Peyer's patch (tissue), 4 donors: ENCODE measurements around the gene FDXACB1. TPM values are rescaled to one million over a fixed set of nuclear protein-coding genes. Genes with fewer than 3 reads are reported as not detected.

Source experiments
- DNase-seq, 3 donors: peaks; one replicate each; pipeline ENCODE4 v3.0.0-alpha.2; 2017 to 2019
- H3K27ac ChIP-seq, 4 donors: fragments of 200-600 bp; sonication (generic); one replicate each; pipeline ENCODE4 v1.5.1; 2016 to 2019
- H3K27me3 ChIP-seq, 2 donors: fragments of 200-600 bp; sonication (generic); one replicate each; pipeline ENCODE4 v1.5.1; 2019
- H3K36me3 ChIP-seq, 3 donors: fragments of 200-600 bp; sonication (generic); one replicate each; pipeline ENCODE4 v1.5.1; 2016 to 2019
- H3K4me1 ChIP-seq, 4 donors: fragments of 200-600 bp; sonication (generic); one replicate each; pipeline ENCODE4 v1.5.1; 2016 to 2019
- H3K4me3 ChIP-seq, 4 donors: fragments of 200-600 bp; sonication (generic); 1 replicate in 3 of 4; 2 replicates in 1 of 4; pipeline ENCODE4 v1.5.1; 2016 to 2019; ENCODE audit warnings: mild to moderate bottlenecking in 1 of 4
- H3K9me3 ChIP-seq, 4 donors: fragments of 200-600 bp; sonication (generic); one replicate each; pipeline ENCODE4 v1.5.1; 2016 to 2019; ENCODE audit warnings: mild to moderate bottlenecking in 1 of 4
- POLR2A ChIP-seq, 2 donors: fragments of 450-650 bp; IDR thresholded peaks; one replicate each; pipeline ENCODE4 v1.5.1; 2017; ENCODE audit warnings: antibody characterized with exemption in 2 of 2, mild to moderate bottlenecking in 2 of 2, moderate library complexity in 2 of 2
- total RNA-seq, 4 donors: library from RNA; depleted of rRNA; stranded (reverse); fragments of >200 nt; gene quantifications; one replicate each; pipeline ENCODE4 v1.1.0, GENCODE V29; 2016
- TF ChIP-seq, protein P1 (sequence below), 6 experiments: fragments of 450-650 bp in 4 of 6; fragments of 200-600 bp in 2 of 6; sonication (generic) in 1 of 6; IDR thresholded peaks; one replicate each; pipeline ENCODE4 v1.5.1; 2017 to 2019; ENCODE audit warnings: antibody characterized with exemption in 6 of 6, mild to moderate bottlenecking in 3 of 6, moderate library complexity in 1 of 6

Gene FDXACB1
- total RNA-seq, 4 donors from 2014 or later = 0.53 to 1.7 (median 1.1) TPM

DNA sequence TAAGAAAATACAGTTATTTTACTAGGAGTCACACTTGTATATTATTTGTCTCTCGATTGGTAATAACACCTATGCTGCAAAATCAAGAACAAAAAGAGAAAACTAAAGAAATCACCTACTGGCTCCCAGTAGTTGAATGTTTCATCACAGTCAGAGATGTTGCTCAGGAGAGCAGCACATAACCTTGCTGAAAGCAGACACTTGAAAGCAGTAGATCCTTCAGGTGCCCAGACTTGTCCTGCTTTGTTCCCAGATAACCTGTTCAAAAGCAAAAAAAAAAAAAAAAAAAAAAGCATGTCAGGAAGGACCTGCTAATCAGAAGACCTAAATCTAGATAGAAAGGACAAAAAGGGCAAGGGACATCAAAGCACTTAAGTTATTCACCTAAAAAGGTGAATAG, 8.9 kb downstream of the FDXACB1 start:
- no peak for DNase-seq
- H3K4me1 ChIP-seq = peaks cover 0 to 14% (median 0%) of the 10 kb centered on the region in 4 donors
- TF ChIP-seq, protein P1, sequence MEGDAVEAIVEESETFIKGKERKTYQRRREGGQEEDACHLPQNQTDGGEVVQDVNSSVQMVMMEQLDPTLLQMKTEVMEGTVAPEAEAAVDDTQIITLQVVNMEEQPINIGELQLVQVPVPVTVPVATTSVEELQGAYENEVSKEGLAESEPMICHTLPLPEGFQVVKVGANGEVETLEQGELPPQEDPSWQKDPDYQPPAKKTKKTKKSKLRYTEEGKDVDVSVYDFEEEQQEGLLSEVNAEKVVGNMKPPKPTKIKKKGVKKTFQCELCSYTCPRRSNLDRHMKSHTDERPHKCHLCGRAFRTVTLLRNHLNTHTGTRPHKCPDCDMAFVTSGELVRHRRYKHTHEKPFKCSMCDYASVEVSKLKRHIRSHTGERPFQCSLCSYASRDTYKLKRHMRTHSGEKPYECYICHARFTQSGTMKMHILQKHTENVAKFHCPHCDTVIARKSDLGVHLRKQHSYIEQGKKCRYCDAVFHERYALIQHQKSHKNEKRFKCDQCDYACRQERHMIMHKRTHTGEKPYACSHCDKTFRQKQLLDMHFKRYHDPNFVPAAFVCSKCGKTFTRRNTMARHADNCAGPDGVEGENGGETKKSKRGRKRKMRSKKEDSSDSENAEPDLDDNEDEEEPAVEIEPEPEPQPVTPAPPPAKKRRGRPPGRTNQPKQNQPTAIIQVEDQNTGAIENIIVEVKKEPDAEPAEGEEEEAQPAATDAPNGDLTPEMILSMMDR (IDR thresholded peaks at IDR 0.05) = no peak
- no peak for TF ChIP-seq POLR2A (IDR thresholded peaks at IDR 0.05)
- H3K4me3 ChIP-seq = peak overlapping the region in 1 of 4 donors; percentile 91
- H3K27ac ChIP-seq = peak overlapping the region in 1 of 4 donors; percentile 89
- H3K27me3 ChIP-seq = no peaks in the 10 kb centered on the region
- H3K9me3 ChIP-seq = no peaks in the 10 kb centered on the region
- H3K36me3 ChIP-seq = peaks cover 0 to 32% (median 0%) of the 10 kb centered on the region in 3 donors

DNA sequence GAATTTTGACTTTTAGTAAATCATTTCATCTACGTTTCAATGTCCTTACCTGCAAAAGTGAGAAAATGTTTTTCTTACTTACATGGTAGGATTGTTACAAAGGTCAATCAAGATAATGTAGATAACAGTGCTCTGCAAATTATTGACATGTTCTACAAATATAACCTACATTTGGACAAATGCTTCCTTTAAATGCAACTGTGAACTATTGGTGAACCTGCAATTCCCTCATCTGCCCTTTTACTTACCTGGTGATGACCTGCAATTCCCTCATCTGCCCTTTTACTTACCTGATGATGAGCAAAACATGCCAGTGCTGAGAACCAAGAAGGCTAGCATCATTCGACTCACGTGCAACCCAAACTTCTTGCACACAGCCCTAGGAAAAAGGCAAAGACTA, 18.7 kb downstream of the FDXACB1 start:
- H3K4me1 ChIP-seq = peaks cover 0 to 12% (median 0%) of the 10 kb centered on the region in 4 donors
- no peak for DNase-seq
- H3K9me3 ChIP-seq = no peaks in the 10 kb centered on the region
- H3K27me3 ChIP-seq = no peaks in the 10 kb centered on the region
- H3K36me3 ChIP-seq = peaks cover 0 to 56% (median 0%) of the 10 kb centered on the region in 3 donors
- TF ChIP-seq, protein P1 (IDR thresholded peaks at IDR 0.05) = peak in 2 of 6 experiments; percentile 5 to 12
- no peak for TF ChIP-seq POLR2A (IDR thresholded peaks at IDR 0.05)
- no peak overlapping the region for H3K27ac ChIP-seq
- no peak overlapping the region for H3K4me3 ChIP-seq

DNA sequence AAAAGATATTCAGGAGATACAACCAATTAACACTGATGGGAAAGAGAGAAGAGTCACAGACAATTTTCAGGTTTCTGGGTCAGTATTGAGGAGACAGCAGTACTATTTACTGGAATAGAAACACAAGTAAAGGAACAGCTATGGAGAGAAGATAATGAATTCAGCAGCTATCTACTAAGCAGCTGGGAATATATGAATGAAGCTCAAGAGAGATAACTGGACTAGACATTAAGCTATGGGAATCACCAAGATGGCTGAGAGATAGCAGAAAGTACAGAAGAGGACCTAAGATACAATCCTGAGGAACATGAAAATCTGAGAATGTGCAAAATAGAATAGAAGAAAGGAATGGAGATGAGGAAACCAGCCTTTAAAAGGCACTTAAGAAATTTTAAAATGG, 23.5 kb downstream of the FDXACB1 start:
- Histone ChIP-seq H3K27ac (no peak overlapping the region), H3K4me1 (peaks cover 0 to 7% (median 0%) of the 10 kb centered on the region in 4 donors), H3K9me3 (no peaks in the 10 kb centered on the region), H3K36me3 (peaks cover 0 to 76% (median 0%) of the 10 kb centered on the region in 3 donors), H3K27me3 (no peaks in the 10 kb centered on the region), H3K4me3 (no peak overlapping the region)
- DNase-seq = no peak
- TF ChIP-seq, protein P1 (IDR thresholded peaks at IDR 0.05) = no peak
- no peak for TF ChIP-seq POLR2A (IDR thresholded peaks at IDR 0.05)

DNA sequence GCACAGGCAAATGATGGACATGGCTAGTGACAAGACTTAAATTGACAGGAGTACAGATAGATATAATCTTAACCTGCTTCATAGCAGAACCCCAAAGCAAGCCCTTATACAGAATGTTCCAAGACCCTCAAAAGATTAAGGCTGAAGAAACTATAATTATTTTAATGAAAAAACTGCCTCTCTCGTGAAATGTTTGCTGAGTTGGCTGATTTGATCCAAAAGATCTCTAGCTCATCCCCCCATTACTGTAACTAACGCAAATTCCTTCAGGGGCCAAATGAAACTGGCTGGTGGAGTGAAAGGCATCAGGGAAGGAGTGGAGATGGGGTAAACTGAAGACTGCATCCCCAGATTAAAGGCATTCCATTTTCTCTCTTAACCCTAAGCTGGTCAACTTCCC, 26.9 kb downstream of the FDXACB1 start:
- H3K4me1 ChIP-seq = no peaks in the 10 kb centered on the region
- H3K4me3 ChIP-seq = no peak overlapping the region
- H3K27me3 ChIP-seq = no peaks in the 10 kb centered on the region
- H3K36me3 ChIP-seq = peaks cover 0 to 42% (median 0%) of the 10 kb centered on the region in 3 donors
- no peaks in the 10 kb centered on the region for H3K9me3 ChIP-seq
- no peak for DNase-seq
- no peak for TF ChIP-seq POLR2A (IDR thresholded peaks at IDR 0.05)
- TF ChIP-seq, protein P1 (IDR thresholded peaks at IDR 0.05) = no peak
- H3K27ac ChIP-seq = no peak overlapping the region

DNA sequence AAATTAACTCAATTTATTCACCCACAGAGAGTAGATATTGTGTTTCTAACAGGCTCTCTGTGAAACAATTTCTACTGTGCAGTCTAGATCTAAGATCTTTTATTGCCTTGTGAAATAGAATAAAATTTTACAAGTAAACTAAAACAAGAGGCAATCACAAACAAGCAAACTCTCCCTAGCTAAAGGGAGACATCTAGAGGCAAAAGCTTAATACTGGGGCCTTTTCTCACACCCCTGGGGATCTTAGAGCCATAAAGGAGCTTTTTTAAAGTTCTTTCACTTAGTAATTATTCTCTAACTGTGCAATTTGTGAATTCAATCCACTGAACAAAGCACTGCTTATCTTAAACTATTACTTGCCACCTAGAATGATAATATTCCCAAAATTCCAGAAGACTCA, 27.3 kb downstream of the FDXACB1 start:
- Histone ChIP-seq H3K36me3 (peaks cover 0 to 38% (median 0%) of the 10 kb centered on the region in 3 donors), H3K4me3 (no peak overlapping the region), H3K4me1 (no peaks in the 10 kb centered on the region), H3K27ac (no peak overlapping the region), H3K9me3 (no peaks in the 10 kb centered on the region), H3K27me3 (no peaks in the 10 kb centered on the region)
- DNase-seq = no peak
- no peak for TF ChIP-seq POLR2A (IDR thresholded peaks at IDR 0.05)
- TF ChIP-seq, protein P1 (IDR thresholded peaks at IDR 0.05) = peak in 1 of 6 experiments; percentile 11

DNA sequence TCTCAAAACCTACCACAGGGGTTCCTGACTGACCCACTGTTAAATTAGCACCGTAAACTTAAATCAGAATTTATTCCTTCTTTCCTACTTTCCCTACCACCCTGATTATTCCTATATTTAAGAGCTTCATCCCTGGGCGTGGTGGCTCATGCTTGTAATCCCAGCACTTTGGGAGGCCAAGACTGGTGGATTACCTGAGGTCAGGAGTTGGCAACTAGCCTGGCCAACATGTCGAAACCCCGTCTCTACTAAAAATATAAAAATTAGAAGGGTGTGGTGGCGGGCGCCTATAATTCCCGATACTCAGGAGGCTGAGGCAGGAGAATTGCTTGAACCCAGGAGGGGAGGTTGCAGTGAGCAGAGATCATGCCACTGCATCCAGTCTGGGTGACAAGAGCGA, 27.9 kb downstream of the FDXACB1 start:
- Histone ChIP-seq H3K4me1 (no peaks in the 10 kb centered on the region), H3K27me3 (no peaks in the 10 kb centered on the region), H3K36me3 (peaks cover 0 to 38% (median 0%) of the 10 kb centered on the region in 3 donors), H3K4me3 (no peak overlapping the region), H3K27ac (no peak overlapping the region), H3K9me3 (no peaks in the 10 kb centered on the region)
- no peak for DNase-seq
- TF ChIP-seq, protein P1 (IDR thresholded peaks at IDR 0.05) = no peak
- TF ChIP-seq POLR2A (IDR thresholded peaks at IDR 0.05) = no peak
